Measurements from ENCODE around the gene ITGB1BP2. TPM values are rescaled to one million over a fixed set of nuclear protein-coding genes. Genes with fewer than 3 reads are reported as not detected.
"Not testable (repeated sequence)": the region's sequence is repeated elsewhere in the genome, so short reads cannot be mapped to it uniquely, and the experiment has no call there.

The ITGB1BP2 gene
- total RNA-seq, 1 experiment from 2014 or later: 3.5 TPM

DNA sequence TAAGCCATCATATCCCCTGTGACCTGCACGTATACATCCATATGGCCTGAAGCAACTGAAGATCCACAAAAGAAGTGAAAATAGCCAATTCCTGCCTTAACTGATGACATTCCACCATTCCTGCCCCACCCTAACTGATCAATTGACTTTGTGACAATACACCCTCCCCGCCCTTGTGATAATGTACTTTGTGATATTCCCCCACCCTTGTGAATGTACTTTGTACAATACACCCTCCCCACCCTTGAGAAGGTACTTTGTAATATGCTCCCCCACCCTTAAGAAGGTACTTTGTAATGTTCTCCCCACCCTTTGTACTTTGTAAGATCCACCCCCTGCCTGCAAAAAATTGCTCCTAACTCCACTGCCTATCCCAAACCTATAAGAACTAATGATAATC, 29.2 kb upstream of the ITGB1BP2 start:
- H3K9me2 ChIP-seq (ENCODE audit: insufficient read depth); H3K4me1 ChIP-seq (ENCODE audit: control insufficient read depth in 1 of 2, insufficient read depth in 2 of 2, low read length in 2 of 2); H3K9ac ChIP-seq (ENCODE audit: low read length); H3K27me3 ChIP-seq (ENCODE audit: insufficient read depth, low read length); intact Hi-C loops (cut with micrococcal nuclease); CTCF ChIA-PET; H3K79me2 ChIP-seq (ENCODE audit: insufficient read depth, low read length); RAD21 ChIA-PET (ENCODE audit: low non-redundant PET in 1 of 2, low total read pairs in 2 of 2, uncharacterized antibody in 2 of 2, unreplicated experiment in 2 of 2); H2AFZ ChIP-seq (ENCODE audit: low read depth, low read length, poor library complexity, severe bottlenecking); DNase-seq (ENCODE audit: low read depth, low spot score); H3K9me3 ChIP-seq (ENCODE audit: control insufficient read depth in 1 of 2, insufficient read depth in 1 of 2, low read depth in 1 of 2, low read length in 2 of 2); H4K20me1 ChIP-seq (ENCODE audit: insufficient read depth); ATAC-seq; H3K36me3 ChIP-seq (ENCODE audit: control insufficient read depth in 1 of 2, insufficient read depth in 2 of 2, low read length in 2 of 2); POLR2A ChIA-PET; H3K27ac ChIP-seq (ENCODE audit: low read depth, low read length); BruUV-seq (replicated peaks); H3K4me2 ChIP-seq (ENCODE audit: low read length); H3K4me3 ChIP-seq (replicated peaks in 1 of 2; ENCODE audit: low read depth in 1 of 2, low read length in 2 of 2): not testable (repeated sequence)

DNA sequence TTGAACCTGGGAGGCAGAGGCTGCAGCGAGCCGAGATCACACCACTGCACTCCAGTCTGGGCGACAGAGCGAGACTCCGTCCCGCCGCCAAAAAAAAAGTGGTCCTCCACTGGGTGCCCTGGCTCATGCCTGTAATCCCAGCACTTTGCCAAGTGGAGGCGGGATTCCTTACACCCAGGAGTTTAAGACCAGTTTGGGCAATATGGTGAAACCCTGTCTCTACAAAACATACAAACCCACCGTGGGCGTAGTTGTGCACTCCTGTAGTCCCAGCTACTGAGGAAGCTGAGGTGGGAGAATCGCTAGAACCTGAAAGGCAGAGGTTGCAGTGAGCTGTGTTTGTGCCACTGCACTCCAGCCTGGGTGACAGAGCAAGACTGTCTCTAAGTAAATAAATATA, 20.2 kb upstream of the ITGB1BP2 start:
- ATAC-seq; DNase-seq (ENCODE audit: low read depth, low spot score); H3K4me3 ChIP-seq (replicated peaks in 1 of 2; ENCODE audit: low read depth in 1 of 2, low read length in 2 of 2); H4K20me1 ChIP-seq (ENCODE audit: insufficient read depth); H3K36me3 ChIP-seq (ENCODE audit: control insufficient read depth in 1 of 2, insufficient read depth in 2 of 2, low read length in 2 of 2); H3K9me3 ChIP-seq (ENCODE audit: control insufficient read depth in 1 of 2, insufficient read depth in 1 of 2, low read depth in 1 of 2, low read length in 2 of 2); intact Hi-C loops (cut with micrococcal nuclease); H3K9me2 ChIP-seq (ENCODE audit: insufficient read depth); H3K27me3 ChIP-seq (ENCODE audit: insufficient read depth, low read length); H3K4me2 ChIP-seq (ENCODE audit: low read length); H3K9ac ChIP-seq (ENCODE audit: low read length); H2AFZ ChIP-seq (ENCODE audit: low read depth, low read length, poor library complexity, severe bottlenecking); POLR2A ChIA-PET; H3K27ac ChIP-seq (ENCODE audit: low read depth, low read length); BruUV-seq (replicated peaks); CTCF ChIA-PET: not testable (repeated sequence)
- RAD21 ChIA-PET (ENCODE audit: low non-redundant PET in 1 of 2, low total read pairs in 2 of 2, uncharacterized antibody in 2 of 2, unreplicated experiment in 2 of 2): interaction anchor here in 1 of 2 experiments (0.7 kb wide), 1 partner anchor 8 kb away, joined by 3 read pairs; no protein-coding TSS in a partner anchor
- Histone ChIP-seq H3K4me1 (ENCODE audit: control insufficient read depth in 1 of 2, insufficient read depth in 2 of 2, low read length in 2 of 2) (peaks cover 4 to 20% of the 10 kb centered on the region in 2 experiments; a peak in 3 of 4 replicates), H3K79me2 (ENCODE audit: insufficient read depth, low read length) (peaks cover 27% of the 10 kb centered on the region)
